Measurements from ENCODE around the gene EDEM1.

GRCh38 chr3:5194341-5194740, 6.8 kb downstream of the EDEM1 start:
- TF ChIP-seq CTCF (IDR thresholded peaks at IDR 0.05; ENCODE audit: insufficient read depth, low read length, poor library complexity, severe bottlenecking) (no peak), EZH2phosphoT487 (conservative IDR thresholded peaks at IDR 0.05; ENCODE audit: low read length) (no peak)
